Uterus (tissue), 4 donors: ENCODE data around the gene SLC35E2B. TPM values are rescaled to one million over a fixed set of nuclear protein-coding genes. Genes with fewer than 3 reads are reported as not detected.

Source experiments
- DNase-seq, 2 donors: peaks; one replicate each; pipeline ENCODE4 v3.0.0-alpha.2; 2019 to 2020
- H3K27ac ChIP-seq, 2 donors: fragments of 200-600 bp; sonication (generic); 1 replicate in 1 of 2; 2 replicates in 1 of 2; pipeline ENCODE4 v1.5.1; 2016 to 2018
- H3K27me3 ChIP-seq, 2 donors: fragments of 200-600 bp; sonication (generic); one replicate each; pipeline ENCODE4 v1.5.1; 2018 to 2019; ENCODE audit warnings: control low read depth in 1 of 2
- H3K36me3 ChIP-seq, 2 donors: fragments of 200-600 bp; sonication (generic); one replicate each; pipeline ENCODE4 v1.5.1; 2019; ENCODE audit warnings: control low read depth in 1 of 2
- H3K4me1 ChIP-seq, 2 donors: fragments of 200-600 bp; sonication (generic); one replicate each; pipeline ENCODE4 v1.5.1; 2018 to 2019; ENCODE audit warnings: control low read depth in 1 of 2
- H3K4me3 ChIP-seq, 2 donors: fragments of 200-600 bp; sonication (generic); 1 replicate in 1 of 2; 2 replicates in 1 of 2; pipeline ENCODE4 v1.5.1; 2018 to 2019; ENCODE audit warnings: mild to moderate bottlenecking in 1 of 2
- H3K9me3 ChIP-seq, 2 donors: fragments of 200-600 bp; sonication (generic); one replicate each; pipeline ENCODE4 v1.5.1; 2019; ENCODE audit warnings: control low read depth in 1 of 2
- POLR2A ChIP-seq, 2 donors: fragments of 450-650 bp; IDR thresholded peaks; one replicate each; pipeline ENCODE4 v1.6.1; 2016; ENCODE audit warnings: antibody characterized with exemption in 2 of 2, mild to moderate bottlenecking in 1 of 2, moderate library complexity in 1 of 2
- intact Hi-C: fragments of 100-400 bp; cut with DNase I; formaldehyde crosslinking; loops from one replicate; pipeline ENCODE4 v1.15.1; 2023; ENCODE audit warnings: low total_unique reads
- total RNA-seq, 4 donors: library from RNA; depleted of rRNA in 3 of 4; stranded (reverse); fragments of >200 nt in 3 of 4; gene quantifications; one replicate each; pipeline versions ENCODE4 v1.1.0 to v1.2.4, GENCODE V29; 2014 to 2023
- TF ChIP-seq, protein P1 (sequence below), 4 experiments: fragments of 200-600 bp in 2 of 4; fragments of 450-650 bp in 2 of 4; sonication (generic) in 2 of 4; IDR thresholded peaks; one replicate each; pipeline ENCODE4 v1.5.1; 2016 to 2019; ENCODE audit warnings: antibody characterized with exemption in 4 of 4, mild to moderate bottlenecking in 2 of 4, moderate library complexity in 1 of 4
- donor health status: DM: yes; HTN: yes; CAD: no.

Gene SLC35E2B
- total RNA-seq, 4 donors from 2014 or later, result 19.1 to 59.2 (median 52.5) TPM

DNA sequence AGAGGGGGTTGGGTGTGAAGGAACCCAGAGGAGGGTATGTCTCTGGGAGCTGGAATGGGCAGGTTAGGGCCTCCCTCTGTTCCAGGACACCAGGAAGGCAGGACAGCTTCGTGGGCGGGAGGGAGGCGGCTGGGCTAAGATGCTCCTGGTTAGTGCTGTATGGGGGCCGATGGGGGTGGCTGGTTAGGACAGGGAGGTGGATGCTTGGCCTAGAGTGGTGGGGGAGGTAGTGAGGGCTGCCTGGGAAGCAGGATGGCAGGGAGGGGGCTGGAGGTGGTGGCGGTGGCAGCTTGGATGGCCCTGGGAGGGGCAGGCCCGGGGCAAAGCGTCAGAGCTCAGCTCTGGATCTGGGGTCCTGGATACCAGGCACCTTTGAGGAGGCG is 66.8 kb downstream of the SLC35E2B start:
- no peak overlapping the region for H3K27ac ChIP-seq
- DNase-seq, result no peak
- H3K9me3 ChIP-seq, result no peaks in the 10 kb centered on the region
- no peaks in the 10 kb centered on the region for H3K36me3 ChIP-seq
- H3K4me1 ChIP-seq, result no peaks in the 10 kb centered on the region
- TF ChIP-seq, protein P1, sequence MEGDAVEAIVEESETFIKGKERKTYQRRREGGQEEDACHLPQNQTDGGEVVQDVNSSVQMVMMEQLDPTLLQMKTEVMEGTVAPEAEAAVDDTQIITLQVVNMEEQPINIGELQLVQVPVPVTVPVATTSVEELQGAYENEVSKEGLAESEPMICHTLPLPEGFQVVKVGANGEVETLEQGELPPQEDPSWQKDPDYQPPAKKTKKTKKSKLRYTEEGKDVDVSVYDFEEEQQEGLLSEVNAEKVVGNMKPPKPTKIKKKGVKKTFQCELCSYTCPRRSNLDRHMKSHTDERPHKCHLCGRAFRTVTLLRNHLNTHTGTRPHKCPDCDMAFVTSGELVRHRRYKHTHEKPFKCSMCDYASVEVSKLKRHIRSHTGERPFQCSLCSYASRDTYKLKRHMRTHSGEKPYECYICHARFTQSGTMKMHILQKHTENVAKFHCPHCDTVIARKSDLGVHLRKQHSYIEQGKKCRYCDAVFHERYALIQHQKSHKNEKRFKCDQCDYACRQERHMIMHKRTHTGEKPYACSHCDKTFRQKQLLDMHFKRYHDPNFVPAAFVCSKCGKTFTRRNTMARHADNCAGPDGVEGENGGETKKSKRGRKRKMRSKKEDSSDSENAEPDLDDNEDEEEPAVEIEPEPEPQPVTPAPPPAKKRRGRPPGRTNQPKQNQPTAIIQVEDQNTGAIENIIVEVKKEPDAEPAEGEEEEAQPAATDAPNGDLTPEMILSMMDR (IDR thresholded peaks at IDR 0.05), result no peak
- TF ChIP-seq POLR2A (IDR thresholded peaks at IDR 0.05), result no peak
- intact Hi-C loops, result no loop called here
- no peak overlapping the region for H3K4me3 ChIP-seq
- peaks cover 0 to 4% of the 10 kb centered on the region in 2 donors for H3K27me3 ChIP-seq

DNA sequence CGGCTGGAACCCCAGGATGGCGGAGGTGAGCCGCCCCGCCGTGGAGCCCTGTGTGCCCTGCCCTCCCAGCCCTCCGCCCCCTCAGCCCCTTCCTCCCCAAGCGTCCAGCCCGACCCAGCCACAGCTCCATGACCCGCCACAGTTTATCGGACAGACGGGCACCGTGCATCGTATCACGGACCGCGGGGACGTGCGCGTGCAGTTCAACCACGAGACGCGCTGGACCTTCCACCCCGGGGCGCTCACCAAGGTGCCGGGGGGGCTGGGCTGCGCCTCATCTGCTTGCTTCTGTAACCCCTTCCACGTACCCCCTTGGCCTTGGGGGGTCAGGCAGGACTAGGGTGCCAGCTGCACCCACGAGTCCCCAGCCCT is 67.2 kb downstream of the SLC35E2B start:
- H3K4me1 ChIP-seq, result no peaks in the 10 kb centered on the region
- no peak overlapping the region for H3K4me3 ChIP-seq
- peaks cover 0 to 2% of the 10 kb centered on the region in 2 donors for H3K27me3 ChIP-seq
- no peaks in the 10 kb centered on the region for H3K36me3 ChIP-seq
- no peak for TF ChIP-seq POLR2A (IDR thresholded peaks at IDR 0.05)
- TF ChIP-seq, protein P1 (IDR thresholded peaks at IDR 0.05), result no peak
- H3K9me3 ChIP-seq, result no peaks in the 10 kb centered on the region
- no peak overlapping the region for H3K27ac ChIP-seq
- no peak for DNase-seq
- intact Hi-C loops, result no loop called here

DNA sequence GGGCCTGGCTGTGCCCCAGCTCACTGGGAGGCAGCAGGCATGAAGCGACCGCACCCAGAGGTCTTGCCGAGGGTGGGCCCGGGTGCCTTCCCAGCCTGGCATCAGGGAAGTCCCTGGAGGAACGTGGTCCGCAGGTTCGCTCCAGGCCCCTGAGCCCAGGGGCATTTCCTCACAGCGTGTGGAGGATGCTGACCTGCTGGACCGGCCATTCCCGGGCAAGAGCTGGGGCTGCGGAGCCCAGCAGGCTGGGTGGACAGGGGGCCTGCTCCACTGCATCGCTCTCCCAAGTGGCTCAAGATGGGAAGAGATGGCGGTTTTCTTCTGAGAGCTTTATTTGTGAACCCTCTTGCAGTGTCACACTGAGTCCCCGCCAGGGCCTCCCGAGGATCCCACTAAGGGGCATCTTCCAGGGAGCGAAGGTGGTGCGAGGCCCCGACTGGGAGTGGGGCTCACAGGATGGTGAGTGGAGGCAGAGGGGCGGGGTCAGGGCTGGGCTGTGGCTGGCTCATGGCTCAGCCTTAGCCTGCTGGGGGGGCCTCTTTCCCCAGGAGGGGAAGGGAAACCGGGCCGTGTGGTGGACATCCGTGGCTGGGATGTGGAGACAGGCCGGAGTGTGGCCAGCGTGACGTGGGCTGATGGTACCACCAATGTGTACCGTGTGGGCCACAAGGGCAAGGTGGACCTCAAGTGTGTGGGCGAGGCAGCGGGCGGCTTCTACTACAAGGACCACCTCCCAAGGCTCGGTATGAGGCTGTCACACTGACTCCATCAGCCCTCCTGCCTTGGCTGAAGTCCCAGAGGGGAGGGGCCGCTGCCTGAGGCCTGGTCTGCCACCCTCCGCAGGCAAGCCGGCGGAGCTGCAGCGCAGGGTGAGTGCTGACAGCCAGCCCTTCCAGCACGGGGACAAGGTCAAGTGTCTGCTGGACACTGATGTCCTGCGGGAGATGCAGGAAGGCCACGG is 67.9 kb downstream of the SLC35E2B start:
- Histone ChIP-seq H3K27me3 (no peaks in the 10 kb centered on the region), H3K36me3 (no peaks in the 10 kb centered on the region), H3K4me3 (no peak overlapping the region), H3K9me3 (no peaks in the 10 kb centered on the region), H3K27ac (no peak overlapping the region), H3K4me1 (no peaks in the 10 kb centered on the region)
- no peak for DNase-seq
- intact Hi-C loops, result no loop called here
- TF ChIP-seq POLR2A (IDR thresholded peaks at IDR 0.05), result no peak
- TF ChIP-seq, protein P1 (IDR thresholded peaks at IDR 0.05), result no peak

DNA sequence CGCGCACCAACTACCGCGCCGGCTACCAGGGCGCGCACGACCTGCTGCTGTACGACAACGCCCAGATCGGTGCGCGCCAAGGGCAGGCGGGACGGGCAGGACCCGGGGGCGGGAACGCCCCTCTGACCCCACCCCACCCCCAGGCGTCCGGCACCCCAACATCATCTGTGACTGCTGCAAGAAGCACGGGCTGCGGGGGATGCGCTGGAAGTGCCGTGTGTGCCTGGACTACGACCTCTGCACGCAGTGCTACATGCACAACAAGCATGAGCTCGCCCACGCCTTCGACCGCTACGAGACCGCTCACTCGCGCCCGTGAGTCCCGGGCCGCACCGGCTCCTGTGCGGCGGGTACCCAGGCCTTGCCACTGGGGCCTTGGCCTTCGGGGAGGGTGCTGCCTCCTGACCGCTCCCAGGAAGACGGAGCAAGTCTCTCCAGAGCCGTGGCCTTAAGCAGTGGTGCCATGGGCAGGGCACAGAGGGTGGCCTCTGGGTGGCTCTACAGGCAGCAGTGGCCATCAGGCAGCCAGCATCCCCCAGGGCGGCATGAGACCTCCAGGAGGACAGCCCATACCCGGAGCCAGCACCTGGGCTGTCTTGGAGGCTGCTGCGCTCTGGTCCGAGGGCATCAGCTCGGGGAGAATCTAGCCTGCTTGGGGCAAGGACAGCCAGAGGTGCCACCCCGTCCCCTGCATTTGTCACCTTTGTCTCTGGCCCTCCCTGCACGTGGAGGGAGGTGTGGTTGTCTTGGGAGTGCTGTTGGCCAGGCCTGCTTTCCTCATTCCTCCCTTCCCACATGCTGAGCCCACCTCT is 68.8 kb downstream of the SLC35E2B start:
- no peak for TF ChIP-seq POLR2A (IDR thresholded peaks at IDR 0.05)
- TF ChIP-seq, protein P1 (IDR thresholded peaks at IDR 0.05), result no peak
- Histone ChIP-seq H3K36me3 (no peaks in the 10 kb centered on the region), H3K9me3 (no peaks in the 10 kb centered on the region), H3K4me3 (no peak overlapping the region), H3K27ac (no peak overlapping the region), H3K4me1 (no peaks in the 10 kb centered on the region), H3K27me3 (no peaks in the 10 kb centered on the region)
- intact Hi-C loops, result no loop called here
- no peak for DNase-seq

DNA sequence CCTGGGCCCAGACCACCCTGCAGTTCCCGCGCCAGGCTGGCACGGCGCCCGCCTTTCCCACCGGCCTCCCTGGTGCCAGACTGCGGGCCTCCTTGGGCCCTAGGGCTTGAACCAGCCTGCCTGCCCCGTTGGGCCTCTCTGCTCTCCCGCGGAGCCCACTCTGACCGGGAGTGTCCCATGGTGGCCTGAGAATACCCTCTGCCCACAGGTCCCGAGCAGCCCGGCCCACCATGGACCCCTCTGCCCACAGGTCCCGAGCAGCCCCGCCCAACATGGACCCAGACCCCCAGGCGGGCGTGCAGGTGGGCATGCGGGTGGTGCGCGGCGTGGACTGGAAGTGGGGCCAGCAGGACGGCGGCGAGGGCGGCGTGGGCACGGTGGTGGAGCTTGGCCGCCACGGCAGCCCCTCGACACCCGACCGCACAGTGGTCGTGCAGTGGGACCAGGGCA is 69.4 kb downstream of the SLC35E2B start:
- no peak for DNase-seq
- TF ChIP-seq, protein P1 (IDR thresholded peaks at IDR 0.05), result no peak
- no peak for TF ChIP-seq POLR2A (IDR thresholded peaks at IDR 0.05)
- no peaks in the 10 kb centered on the region for H3K36me3 ChIP-seq

More for the DNA sequence above, 69.4 kb downstream of the SLC35E2B start:
- Histone ChIP-seq H3K4me3 (no peak overlapping the region), H3K27me3 (no peaks in the 10 kb centered on the region), H3K4me1 (no peaks in the 10 kb centered on the region), H3K27ac (no peak overlapping the region), H3K9me3 (no peaks in the 10 kb centered on the region)
- intact Hi-C loops, result no loop called here
